GM19324 (cell line): ENCODE data around the gene ABCC12.
A peak's percentile ranks its signal among the peaks of the same experiment; 100 is the strongest.
"Not testable (repeated sequence)": the region's sequence is repeated elsewhere in the genome, so short reads cannot be mapped to it uniquely, and the experiment has no call there.

Experiments
- ATAC-seq: cut with Tn5 transposase; IDR thresholded peaks from one replicate; pipeline ENCODE4 v1.9.1; 2021; ENCODE audit warnings: mild to moderate bottlenecking, moderate library complexity; ENCODE audit not compliant: unreplicated experiment, low FRiP score

ABCC12 gene

DNA sequence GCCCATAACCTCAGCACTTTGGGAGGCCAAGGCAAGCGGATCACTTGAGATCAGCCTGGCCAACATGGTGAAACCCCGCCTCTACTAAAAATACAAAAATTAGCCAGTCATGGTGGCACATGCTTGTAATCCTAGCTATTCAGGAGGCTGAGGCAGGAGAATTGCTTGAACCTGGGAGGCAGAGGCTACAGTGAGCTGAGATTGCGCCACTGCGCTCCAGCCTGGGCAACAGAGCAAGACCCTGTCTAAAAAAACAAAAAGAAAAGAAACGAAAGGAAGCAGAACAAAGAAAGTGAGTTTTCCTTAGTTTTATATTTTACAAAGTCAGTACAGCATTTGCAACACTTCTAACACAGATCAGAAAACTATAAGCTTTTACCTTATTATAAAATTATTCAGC, 10.8 kb upstream of the ABCC12 start:
- ATAC-seq = not testable (repeated sequence)

DNA sequence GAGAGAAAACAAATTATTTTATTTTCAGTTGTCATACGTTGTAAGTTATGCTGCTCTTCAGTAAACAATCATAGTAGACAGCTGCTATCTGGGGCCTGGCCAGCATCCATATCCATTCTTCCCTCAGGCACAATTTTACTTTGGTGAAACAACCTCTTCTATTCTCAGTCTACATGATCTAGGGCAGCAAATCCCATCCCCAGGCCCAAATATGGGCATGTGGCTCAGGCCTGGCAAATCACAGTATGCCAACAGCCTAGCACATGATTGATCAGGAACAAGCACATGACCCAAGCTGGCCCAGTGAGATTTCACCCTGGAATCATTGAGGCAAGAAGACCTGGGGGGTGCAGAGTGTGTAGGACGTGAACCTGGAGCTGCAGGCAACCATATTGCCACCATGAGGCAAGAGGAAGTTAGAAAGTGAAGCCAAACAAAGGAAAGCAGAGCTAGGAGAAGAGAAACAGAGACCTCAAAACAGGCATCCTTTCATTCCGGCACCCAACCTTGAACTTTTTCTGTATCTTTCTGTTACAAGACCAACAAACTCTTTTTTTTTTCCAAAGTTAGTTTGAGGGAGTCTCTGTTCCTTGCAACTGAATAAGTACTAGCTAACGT, 10.3 kb upstream of the ABCC12 start:
- no peak for ATAC-seq

DNA sequence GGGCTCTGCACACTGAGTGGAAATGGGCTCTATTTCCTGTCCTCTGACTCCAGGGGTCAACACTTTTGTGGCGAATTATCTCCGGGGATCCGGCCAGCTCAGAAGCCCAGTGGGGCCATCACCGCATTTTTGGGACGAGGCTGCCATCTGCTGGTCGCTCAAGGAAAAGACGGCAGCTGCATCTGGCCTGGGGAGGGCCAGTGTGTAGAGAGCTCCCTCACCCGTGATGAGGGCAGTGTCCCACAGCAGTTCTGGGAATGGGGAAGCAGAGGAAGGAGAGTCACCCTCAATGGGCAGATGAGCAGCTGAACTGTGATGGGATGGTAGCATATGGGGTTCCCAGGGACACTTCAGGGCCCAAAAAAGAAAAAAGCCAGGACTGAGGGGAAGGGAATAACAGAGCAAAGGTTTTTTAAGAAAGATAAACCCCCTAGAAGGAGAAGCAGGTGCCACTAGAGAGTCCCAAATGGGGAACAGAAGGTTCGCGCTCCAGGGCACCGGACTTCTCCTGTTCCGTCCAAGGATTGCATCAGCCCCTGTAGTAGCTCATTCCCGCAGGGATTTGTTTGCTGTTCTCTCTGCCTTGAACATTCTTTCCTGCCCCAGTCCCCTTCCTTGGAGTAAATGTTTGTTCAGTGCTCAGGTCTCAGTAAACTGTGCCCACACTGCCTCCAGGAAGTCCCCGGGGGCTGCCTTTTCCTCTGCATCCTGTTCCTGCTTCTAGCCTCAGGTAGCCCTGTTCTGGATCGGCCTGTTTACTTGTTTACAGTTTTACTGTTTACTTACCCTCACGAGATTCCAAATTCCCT, 9.3 kb upstream of the ABCC12 start:
- peak; percentile 78 for ATAC-seq

DNA sequence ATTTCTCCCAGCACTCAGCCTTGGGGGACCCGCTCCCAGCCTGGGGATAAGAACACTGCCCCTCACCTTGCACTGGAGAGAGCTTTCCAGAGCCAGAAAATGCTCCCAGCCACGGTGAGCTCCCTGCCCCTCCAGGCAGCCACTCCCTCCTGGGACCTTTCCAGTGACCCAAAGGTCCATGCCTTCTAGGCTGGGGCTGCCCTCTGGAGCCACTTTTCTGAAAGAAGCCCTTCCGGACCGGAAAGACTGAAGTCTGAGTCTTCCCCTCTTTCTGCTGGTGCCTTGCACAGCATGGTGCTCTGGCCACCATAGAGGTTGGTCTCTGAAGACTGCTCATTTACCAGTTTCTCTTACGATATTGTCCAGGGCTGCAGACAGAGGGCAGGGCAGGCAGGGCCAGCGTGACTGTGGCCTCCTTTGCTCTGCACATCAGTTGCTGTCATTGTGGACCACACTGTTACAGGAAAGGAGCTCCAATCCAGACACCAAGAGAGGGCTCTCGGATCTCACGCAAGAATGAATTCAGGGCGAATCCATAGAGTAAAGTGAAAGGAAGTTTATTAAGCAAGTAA, 7.1 kb upstream of the ABCC12 start:
- no peak for ATAC-seq

DNA sequence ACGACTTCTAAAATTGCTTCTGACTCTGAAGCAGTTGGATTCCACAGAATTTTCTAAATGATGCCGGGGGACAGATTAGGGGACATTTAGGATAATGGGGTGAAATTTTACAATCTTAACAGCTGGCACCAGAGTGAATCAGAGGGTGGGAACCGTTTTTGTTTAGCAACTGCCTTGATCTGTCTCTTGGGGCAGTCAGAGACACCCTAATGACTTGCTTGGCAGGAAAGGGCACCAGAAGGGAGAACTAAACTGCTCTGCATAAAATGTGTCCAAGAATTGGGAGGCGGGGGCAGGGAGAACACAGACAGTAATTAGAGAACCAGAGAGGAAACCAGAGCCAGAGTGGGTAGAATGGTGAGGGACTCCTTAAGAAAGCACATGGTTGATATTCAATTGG, 6.1 kb upstream of the ABCC12 start:
- no peak for ATAC-seq

DNA sequence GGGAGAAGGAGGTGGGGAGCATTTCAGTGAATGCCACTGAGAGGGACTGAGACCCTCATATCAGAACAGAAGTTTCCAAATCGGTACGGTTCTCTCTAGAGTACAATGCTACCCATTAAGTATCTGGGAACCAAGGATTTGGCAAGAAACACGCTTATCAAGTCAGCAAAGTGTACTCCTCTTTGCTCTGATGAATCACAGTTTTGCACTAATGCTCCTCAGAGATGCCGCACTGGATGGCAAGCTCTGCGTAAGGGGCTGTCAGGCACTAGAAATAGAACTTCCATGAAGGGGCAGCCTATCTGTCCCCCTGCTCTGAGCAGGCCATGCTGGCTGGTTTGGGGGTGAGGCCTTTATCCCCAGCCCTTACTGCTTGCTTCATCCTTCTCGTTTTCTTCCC, 4.8 kb upstream of the ABCC12 start:
- ATAC-seq = no peak

DNA sequence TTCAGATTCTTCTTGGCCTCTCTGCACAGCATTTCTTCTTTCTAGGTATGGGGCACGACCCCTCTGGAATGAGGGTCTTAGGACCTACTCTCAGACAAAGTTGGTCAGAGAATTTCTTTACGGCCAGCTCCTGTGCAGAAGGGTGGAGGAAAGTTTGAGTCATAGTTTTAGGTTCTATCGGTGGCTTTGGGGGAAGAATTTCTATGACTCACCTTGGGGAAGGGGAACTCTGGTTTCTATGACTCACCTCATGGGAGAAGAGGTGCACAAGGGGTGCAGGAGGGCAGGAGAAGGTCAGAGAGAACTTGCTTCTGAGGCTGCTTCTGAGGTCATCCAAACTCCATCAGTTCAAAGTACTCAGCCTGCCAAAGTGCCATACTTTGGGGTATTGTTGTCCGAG, 2.5 kb upstream of the ABCC12 start:
- no peak for ATAC-seq

DNA sequence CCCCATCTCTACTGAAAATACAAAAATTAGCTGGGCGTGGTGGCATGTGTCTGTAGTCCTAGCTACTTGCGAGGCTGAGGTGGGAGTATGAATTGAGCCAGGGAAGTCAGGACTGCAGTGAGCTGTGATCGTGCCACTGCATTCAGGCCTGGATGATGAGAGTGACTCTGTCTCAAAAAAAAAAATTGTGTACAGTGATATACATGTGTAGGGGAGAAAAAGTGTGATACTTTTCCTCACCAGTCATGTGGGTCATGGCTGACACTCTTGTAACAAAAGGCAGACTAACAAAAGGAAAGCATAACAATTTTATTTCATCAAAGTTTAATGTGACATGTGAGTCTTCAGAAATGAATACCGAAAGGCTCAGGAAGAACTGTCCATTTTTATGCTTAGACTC, 2.0 kb upstream of the ABCC12 start:
- ATAC-seq = no peak

DNA sequence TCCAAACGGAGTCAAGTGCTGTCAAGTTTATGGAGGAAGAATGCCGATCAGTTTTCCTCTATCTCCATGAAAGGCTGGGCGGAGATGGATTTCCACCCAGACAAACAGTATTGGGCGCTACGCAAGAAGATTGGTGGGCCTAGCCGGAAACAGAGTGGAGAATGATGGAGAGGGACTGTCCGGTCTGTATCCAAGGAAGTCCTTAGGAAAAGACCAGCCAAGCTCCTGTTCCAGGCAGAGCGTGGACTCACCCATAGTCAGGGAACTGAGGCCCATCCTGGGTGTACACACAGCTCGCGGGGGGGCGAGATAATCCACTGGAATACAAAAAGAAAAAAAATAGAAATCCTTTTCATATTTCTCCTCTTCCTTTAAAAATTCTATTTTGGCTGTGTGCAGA, 1.5 kb upstream of the ABCC12 start:
- no peak for ATAC-seq

DNA sequence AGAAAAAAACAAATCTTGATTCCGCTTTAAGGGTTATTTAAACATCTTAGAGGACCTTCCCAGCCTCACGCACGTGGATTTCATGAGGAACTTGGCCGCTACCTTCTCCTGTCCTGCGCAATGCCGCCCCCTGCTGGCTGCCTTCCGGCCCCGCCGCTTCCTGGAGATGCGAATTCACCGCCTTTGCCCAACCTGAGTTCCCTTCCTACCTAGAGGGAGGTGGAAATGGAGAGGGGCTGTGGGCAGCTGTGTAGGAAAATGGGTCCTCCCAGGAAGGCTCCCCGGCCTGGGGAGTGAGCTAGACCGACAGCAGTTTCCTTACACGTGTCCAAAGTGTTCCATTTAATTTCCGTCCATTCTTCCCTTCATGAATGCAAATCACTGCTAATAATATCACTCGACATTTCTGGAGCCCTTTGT, 1.0 kb upstream of the ABCC12 start:
- ATAC-seq = no peak

DNA sequence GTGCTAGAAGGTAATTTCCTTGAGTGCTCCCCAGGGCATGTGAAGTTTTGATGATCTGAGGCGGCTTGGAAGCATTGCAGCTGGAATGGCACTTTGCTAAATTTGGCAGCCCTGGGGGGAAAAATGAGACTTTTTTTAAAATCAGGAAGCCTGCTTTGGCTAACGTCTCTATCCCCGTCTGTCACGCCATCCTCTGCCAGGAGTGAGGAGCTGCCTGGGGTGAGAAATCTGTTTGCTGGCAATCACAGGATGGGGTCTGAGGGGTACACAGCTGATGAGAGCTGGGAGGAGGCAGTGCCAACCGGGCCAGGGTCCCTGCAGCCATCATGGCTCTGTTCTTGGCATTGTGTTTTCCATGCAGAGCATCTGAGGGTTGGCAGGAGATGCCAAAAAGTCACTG, 2.0 kb downstream of the ABCC12 start:
- no peak for ATAC-seq

DNA sequence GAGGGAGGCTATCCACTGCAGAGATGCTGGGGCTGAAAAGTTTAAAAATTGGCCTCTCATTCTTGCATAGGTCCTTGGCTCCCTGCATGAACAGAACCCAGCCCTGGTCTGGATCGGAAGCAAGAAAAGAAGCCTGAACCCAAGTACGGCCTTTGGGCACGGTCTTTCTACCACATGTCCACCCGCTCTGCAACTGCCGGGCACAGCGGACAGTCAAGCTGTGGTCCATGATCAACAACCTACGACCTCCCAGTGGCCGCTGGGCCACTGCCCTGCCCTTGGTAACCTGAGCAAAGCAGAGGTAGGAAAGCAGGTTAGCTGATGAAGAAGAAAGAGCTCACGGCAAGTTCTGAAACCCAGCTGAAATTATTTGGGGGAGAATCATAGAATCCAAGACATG, 3.6 kb downstream of the ABCC12 start:
- ATAC-seq = no peak

DNA sequence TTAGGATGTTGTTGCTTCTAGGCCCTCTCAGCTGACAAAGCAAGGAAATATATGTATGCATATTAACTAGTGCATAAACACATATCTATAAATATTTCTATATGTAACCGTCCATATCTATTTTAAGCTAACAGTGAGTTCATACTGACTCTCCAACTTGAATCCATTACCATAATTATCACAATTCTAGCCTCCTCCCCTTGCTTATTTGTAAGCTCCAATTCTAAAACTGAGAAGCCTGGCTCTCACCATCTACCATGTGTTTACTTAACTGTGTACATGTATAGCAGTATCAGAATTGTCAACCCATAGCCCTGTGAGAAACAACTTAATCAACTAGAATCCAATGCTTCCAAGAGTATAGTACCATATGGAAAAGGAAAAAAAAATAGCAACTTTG, 5.1 kb downstream of the ABCC12 start:
- ATAC-seq = no peak

DNA sequence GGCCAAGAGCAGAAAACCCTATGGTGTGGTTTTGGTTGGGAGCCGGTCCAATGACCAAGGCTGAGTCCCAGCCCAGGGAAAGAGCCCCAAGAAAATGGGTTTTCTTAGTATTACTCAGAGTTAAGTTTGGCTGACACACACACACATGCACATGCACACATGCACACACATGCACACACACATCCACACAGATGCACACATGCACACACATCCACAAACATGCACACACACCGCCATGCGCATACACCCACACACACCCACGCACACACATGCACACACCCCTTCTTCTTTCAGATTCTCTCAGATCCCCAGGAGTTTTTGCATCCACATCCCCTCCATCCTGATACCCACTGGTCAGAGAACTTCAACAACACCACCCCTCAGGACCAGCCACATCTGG, 9.1 kb downstream of the ABCC12 start:
- ATAC-seq = no peak

DNA sequence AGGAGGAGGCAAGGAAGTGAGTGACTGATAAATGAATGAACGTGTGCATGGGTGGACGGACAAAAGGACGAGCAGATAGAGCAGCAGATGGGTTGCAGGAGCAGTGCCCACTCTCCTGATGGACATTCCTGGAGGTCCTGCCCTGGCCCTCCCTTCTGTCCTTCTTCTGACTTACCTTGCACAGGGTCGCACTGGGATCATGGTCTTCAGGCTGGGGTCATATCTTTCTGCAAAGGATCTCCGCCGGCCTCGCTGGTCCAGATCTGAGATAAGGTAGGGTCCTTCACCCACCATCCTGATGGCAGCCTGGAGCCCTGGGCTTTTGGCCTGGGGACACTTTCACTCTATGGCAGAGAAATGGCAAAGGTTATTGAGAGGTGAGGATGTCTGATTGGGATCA, 9.7 kb downstream of the ABCC12 start:
- ATAC-seq = no peak

DNA sequence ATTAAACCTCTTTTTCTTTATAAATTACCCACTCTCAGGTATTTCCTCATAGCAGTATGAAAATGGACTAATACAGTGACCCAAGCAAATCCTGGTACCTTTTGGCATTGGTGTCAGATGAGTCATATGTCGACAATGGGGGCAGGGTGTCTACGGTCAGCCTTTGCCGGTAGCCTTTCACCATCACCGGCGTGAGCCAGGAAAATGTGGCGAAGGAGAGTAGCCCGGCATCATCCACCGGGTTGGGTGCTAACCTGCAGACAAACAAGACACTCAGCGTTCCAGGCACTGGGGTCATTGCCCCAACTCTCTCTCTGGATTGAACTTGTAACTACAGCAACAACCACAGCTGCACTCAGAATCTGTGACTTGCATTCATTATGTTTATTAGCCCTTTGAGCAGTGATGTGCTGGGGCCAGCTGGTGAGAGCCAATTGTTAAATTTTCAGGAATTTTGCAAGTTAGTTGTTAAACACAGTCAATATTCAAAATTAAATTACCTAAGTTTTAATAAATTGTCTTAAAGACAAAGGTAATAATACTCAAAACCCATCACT, 11.9 kb downstream of the ABCC12 start:
- no peak for ATAC-seq

DNA sequence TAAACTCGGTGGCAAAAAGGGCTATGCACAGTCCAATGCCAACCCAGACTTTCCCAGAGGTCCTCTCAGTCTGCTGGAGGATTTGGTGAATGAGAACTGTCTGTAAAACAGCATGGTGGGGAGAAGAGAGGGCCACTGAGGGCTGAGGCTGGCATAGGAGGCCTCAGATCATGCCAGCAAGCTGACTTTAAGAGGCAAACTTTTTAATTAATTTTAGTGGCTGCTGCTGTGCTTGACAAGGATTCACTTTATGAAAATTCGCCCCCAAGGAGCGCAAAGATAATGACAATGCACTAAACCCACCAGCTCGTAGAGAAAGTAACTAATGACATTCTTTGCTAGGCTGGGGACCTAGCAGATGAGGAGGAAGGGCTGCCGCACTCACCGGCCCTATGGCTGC, 15.0 kb downstream of the ABCC12 start:
- no peak for ATAC-seq

DNA sequence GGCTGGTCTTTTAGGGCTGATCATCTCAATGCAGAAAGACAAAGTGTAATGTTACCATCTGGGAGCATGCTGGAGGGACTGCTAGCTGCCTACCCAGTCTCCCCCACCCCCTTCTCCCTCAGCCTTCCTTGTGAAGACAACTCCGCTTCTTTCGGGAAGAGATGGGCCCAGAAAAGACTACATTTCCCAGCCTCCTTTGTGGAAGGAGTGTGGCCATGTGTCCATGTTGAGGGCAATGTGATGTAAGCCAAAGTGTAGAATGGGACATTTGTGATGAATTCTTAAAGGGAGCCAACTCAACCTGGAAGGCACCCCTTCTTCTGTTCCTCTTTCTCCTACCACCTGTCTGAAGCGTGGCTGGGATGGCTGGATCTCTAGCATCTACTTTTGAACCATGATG, 16.3 kb downstream of the ABCC12 start:
- ATAC-seq = no peak

DNA sequence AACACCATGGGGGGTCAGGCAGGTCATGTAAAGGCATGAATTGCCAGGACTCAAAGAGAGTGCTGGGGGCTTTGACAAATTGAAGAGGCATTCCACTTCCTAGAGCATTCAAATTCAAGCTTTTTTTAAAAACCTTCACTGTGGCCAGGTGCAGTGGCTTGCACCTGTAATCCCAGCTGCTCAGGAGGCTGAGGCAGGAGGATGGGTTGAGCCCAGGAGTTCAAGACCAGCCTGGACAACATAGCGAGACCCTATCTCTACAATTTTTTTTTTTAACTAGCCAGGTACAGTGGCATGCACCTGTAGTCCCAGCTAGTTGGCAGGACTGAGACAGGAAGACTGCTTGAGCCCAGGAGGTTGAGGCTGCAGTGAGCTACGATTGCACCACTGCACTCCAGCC, 17.2 kb downstream of the ABCC12 start:
- no peak for ATAC-seq

DNA sequence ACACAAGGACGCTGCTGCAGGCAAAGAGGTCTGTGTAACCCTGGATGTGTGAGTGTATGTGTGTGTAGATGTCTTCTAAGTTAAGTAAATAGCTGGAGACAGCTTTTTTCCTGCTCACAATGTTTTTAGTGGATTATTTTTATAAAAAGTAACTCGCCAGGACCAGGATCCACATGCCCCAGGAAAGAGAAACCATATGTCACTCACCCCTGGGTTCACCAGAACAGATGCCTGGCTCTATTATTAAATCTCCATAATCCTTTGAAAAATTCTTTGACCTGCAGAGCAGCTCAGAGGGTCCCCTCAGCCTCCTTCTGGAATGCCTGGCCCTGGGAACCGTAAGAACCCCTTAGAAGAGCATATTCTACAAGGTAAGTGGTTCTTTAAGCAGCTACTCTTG, 18.0 kb downstream of the ABCC12 start:
- no peak for ATAC-seq

DNA sequence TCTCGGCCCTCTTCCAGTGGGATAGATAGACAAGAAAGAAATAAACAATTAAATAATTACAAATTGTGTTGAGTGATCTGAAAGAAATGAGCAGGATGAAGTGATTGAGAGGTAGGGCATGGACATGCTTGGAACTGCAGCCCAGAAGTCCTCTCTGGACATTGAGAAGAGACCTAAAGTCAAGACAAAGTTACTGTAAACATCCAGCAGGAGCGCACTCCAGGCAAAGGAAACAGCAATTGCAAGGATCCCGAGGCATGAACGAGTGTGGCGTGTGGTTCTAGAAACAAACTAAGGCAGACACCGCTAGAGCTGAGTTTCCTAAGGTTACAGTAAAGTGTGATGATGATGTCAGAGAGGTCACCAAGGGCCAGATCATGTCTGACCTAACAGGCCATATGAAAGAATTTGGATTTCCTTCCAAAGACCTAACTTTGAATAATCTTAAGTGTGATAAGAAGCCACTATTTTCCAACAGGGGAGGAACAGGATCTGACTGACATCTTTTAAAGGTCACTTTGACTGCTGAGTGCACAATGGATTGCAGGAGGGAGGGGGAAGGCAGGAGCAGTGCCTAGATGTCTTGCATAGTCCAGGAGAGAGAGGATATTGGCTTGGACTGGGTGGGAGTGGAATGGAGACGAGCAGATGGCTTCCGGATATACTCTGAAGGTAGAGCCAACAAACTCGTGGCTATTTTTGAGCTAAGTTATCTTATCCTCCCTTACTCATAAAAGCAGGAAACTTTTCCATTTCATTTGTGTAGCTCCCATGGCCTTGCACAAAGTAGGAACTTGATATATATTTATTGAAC, 19.0 kb downstream of the ABCC12 start:
- ATAC-seq = no peak
